PC-3 (cell line): ENCODE measurements around the gene IGFALS.

Experiments used
- EZH2 ChIP-seq: fragments of 300-600 bp; sonication (generic); IDR thresholded peaks from one replicate; pipeline ENCODE4 v1.6.1; 2017; ENCODE audit warnings: antibody characterized with exemption, mild to moderate bottlenecking, low read length; ENCODE audit not compliant: unreplicated experiment
- EZH2phosphoT487 ChIP-seq: fragments of 300-600 bp; sonication (generic); IDR thresholded peaks from 2 replicates; pipeline ENCODE4 v1.6.1; 2018; ENCODE audit warnings: mild to moderate bottlenecking, antibody characterized with exemption, low read length, borderline replicate concordance
- TF ChIP-seq, protein P1 (sequence below): fragments of 300-600 bp; sonication (generic); conservative IDR thresholded peaks from 2 replicates; pipeline ENCODE4 v1.5.1; 2017; ENCODE audit warnings: antibody characterized with exemption, low read depth, mild to moderate bottlenecking, low read length

DNA sequence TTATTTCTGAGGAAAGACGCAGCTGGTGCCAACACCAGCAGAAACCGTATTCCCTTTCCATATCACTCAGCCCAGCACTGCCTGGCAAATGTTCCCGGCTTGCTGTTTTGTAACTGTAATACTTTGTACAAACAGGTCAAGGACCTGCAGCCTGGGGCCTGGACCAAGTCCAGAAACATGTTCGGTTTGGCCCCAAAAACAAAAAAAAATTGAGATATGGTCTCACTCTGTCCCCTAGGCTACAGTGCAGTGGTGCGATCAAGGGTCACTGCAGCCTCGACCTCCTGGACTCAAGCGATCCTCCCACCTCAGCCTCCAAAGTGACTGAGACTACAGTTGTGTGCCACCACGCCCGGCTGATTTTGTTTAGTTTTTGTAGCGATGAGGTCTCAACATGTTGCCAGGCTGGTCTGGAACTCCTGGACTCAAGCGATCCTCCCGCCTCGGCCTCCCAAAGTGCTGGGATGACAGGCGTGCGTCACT, 31.9 kb upstream of the IGFALS start:
- TF ChIP-seq, protein P1, sequence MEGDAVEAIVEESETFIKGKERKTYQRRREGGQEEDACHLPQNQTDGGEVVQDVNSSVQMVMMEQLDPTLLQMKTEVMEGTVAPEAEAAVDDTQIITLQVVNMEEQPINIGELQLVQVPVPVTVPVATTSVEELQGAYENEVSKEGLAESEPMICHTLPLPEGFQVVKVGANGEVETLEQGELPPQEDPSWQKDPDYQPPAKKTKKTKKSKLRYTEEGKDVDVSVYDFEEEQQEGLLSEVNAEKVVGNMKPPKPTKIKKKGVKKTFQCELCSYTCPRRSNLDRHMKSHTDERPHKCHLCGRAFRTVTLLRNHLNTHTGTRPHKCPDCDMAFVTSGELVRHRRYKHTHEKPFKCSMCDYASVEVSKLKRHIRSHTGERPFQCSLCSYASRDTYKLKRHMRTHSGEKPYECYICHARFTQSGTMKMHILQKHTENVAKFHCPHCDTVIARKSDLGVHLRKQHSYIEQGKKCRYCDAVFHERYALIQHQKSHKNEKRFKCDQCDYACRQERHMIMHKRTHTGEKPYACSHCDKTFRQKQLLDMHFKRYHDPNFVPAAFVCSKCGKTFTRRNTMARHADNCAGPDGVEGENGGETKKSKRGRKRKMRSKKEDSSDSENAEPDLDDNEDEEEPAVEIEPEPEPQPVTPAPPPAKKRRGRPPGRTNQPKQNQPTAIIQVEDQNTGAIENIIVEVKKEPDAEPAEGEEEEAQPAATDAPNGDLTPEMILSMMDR, result no peak
- no peak for TF ChIP-seq EZH2
- TF ChIP-seq EZH2phosphoT487, result no peak
